Esophagus muscularis mucosa (tissue), 4 donors: ENCODE measurements around the gene C3orf85. TPM values are rescaled to one million over a fixed set of nuclear protein-coding genes. Genes with fewer than 3 reads are reported as not detected.

Experiments
- DNase-seq: peaks from one replicate; pipeline ENCODE4 v3.0.0-alpha.2; 2017; ENCODE audit errors: extremely low spot score
- H3K27ac ChIP-seq, 4 donors: fragments of 200-600 bp; sonication (generic); replicated peaks in 1 of 4; 1 replicate in 3 of 4; 2 replicates in 1 of 4; pipeline ENCODE4 v1.5.1; 2016 to 2019; ENCODE audit warnings: mild to moderate bottlenecking in 1 of 4
- H3K27me3 ChIP-seq, 4 donors: fragments of 200-600 bp; sonication (generic); one replicate each; pipeline versions ENCODE4 v1.5.1 to v1.6.0; 2016 to 2019
- H3K36me3 ChIP-seq, 4 donors: fragments of 200-600 bp; sonication (generic); one replicate each; pipeline ENCODE4 v1.5.1; 2016 to 2019
- H3K4me1 ChIP-seq, 4 donors: fragments of 200-600 bp; sonication (generic); one replicate each; pipeline ENCODE4 v1.5.1; 2016 to 2019
- H3K4me3 ChIP-seq, 4 donors: fragments of 200-600 bp; sonication (generic); 1 replicate in 2 of 4; 2 replicates in 2 of 4; pipeline ENCODE4 v1.5.1; 2016 to 2019; ENCODE audit warnings: mild to moderate bottlenecking in 4 of 4, moderate library complexity in 1 of 4
- H3K9me3 ChIP-seq, 4 donors: fragments of 200-600 bp; sonication (generic); 1 replicate in 3 of 4; 2 replicates in 1 of 4; pipeline ENCODE4 v1.5.1; 2016 to 2019
- EP300 ChIP-seq: sonication (generic); formaldehyde crosslinking; IDR thresholded peaks from one replicate; pipeline ENCODE4 v1.6.1; 2017; ENCODE audit warnings: antibody characterized with exemption
- POLR2A ChIP-seq: fragments of 450-650 bp; IDR thresholded peaks from one replicate; pipeline ENCODE4 v1.6.1; 2017; ENCODE audit warnings: antibody characterized with exemption, moderate library complexity, mild to moderate bottlenecking, low read depth
- POLR2AphosphoS5 ChIP-seq, 2 donors: sonication (generic); formaldehyde crosslinking; IDR thresholded peaks; one replicate each; pipeline ENCODE4 v1.6.1; 2017; ENCODE audit warnings: antibody characterized with exemption in 2 of 2
- WGBS: methylation state at CpG from one replicate; pipeline ENCODE4 v1.1.5; 2018; 5-methylcytosine and 5-hydroxymethylcytosine counted together
- intact Hi-C: fragments of 100-400 bp; cut with DNase I; formaldehyde crosslinking; loops from one replicate; pipeline ENCODE4 v1.15.1; 2023
- total RNA-seq, 4 donors: library from RNA; depleted of rRNA; stranded (reverse); fragments of >200 nt; gene quantifications; one replicate each; pipeline versions ENCODE4 v1.1.0 to v1.2.1, GENCODE V29; 2016
- TF ChIP-seq, protein P1 (sequence below), 3 experiments: fragments of 200-600 bp in 2 of 3; fragments of 450-650 bp in 1 of 3; sonication (generic) in 2 of 3; IDR thresholded peaks; one replicate each; pipeline ENCODE4 v1.5.1; 2017 to 2019; ENCODE audit warnings: antibody characterized with exemption in 3 of 3, mild to moderate bottlenecking in 2 of 3, moderate library complexity in 1 of 3

C3orf85 gene
- total RNA-seq, 4 donors from 2014 or later: not detected

DNA sequence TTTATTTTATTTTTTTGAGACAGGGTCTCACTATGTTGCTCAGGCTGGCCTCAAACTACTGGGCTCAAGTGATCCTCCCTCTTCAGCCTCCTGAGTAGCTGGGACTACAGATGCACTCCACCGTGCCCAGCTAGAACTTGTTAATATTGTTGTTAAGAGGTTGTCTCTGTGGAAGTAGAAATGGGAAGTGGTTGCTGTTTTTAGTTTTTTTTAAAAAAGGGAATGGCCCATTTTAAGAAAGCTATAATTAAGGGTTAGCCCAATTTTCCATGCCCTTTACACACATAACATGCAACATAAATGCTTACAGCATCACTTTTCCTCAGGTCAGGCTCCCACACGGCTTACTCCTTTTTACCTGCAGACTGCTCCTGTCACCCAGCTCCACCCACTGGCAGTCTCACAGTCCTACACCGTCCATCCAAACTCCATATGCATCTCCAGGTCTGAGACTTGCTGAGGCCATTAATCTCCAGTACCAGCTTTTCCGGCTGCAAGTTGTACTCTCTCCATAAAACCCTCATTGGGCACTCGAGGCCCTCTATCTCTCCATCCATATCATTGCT lies 38.4 kb upstream of the C3orf85 start:
- Histone ChIP-seq H3K36me3 (no peaks in the 10 kb centered on the region), H3K4me3 (no peak overlapping the region), H3K9me3 (no peaks in the 10 kb centered on the region), H3K27ac (no peak overlapping the region), H3K4me1 (no peaks in the 10 kb centered on the region), H3K27me3 (no peaks in the 10 kb centered on the region)
- intact Hi-C loops: no loop called here
- TF ChIP-seq POLR2AphosphoS5 (IDR thresholded peaks at IDR 0.05): no peak
- TF ChIP-seq, protein P1, sequence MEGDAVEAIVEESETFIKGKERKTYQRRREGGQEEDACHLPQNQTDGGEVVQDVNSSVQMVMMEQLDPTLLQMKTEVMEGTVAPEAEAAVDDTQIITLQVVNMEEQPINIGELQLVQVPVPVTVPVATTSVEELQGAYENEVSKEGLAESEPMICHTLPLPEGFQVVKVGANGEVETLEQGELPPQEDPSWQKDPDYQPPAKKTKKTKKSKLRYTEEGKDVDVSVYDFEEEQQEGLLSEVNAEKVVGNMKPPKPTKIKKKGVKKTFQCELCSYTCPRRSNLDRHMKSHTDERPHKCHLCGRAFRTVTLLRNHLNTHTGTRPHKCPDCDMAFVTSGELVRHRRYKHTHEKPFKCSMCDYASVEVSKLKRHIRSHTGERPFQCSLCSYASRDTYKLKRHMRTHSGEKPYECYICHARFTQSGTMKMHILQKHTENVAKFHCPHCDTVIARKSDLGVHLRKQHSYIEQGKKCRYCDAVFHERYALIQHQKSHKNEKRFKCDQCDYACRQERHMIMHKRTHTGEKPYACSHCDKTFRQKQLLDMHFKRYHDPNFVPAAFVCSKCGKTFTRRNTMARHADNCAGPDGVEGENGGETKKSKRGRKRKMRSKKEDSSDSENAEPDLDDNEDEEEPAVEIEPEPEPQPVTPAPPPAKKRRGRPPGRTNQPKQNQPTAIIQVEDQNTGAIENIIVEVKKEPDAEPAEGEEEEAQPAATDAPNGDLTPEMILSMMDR (IDR thresholded peaks at IDR 0.05): no peak
- TF ChIP-seq EP300: no peak
- no peak for TF ChIP-seq POLR2A
- no peak for DNase-seq
- 76% methylated on average over 5 of the region's 5 CpGs for WGBS

- Histone ChIP-seq H3K27me3 (no peaks in the 10 kb centered on the region), H3K36me3 (no peaks in the 10 kb centered on the region), H3K4me3 (no peak overlapping the region), H3K4me1 (no peaks in the 10 kb centered on the region), H3K9me3 (no peaks in the 10 kb centered on the region), H3K27ac (no peak overlapping the region)
- WGBS: 100% methylated on average over 4 of the region's 4 CpGs
- DNase-seq: no peak
- intact Hi-C loops: no loop called here
- TF ChIP-seq POLR2AphosphoS5 (IDR thresholded peaks at IDR 0.05) (no peak), EP300 (no peak), POLR2A (no peak)
- TF ChIP-seq, protein P1 (IDR thresholded peaks at IDR 0.05): no peak
Observed at GRCh38 chr3:109109574-109109973, 26.9 kb upstream of the C3orf85 start.

- TF ChIP-seq, protein P1 (IDR thresholded peaks at IDR 0.05): no peak
- TF ChIP-seq POLR2AphosphoS5 (IDR thresholded peaks at IDR 0.05) (no peak), POLR2A (no peak), EP300 (no peak)
- H3K36me3 ChIP-seq: no peaks in the 10 kb centered on the region
- no peaks in the 10 kb centered on the region for H3K27me3 ChIP-seq
- no peak overlapping the region for H3K27ac ChIP-seq
- no peak for DNase-seq
- H3K4me1 ChIP-seq: peaks cover 0 to 5% (median 0%) of the 10 kb centered on the region in 4 donors
- H3K4me3 ChIP-seq: no peak overlapping the region
- 76% methylated on average over 4 of the region's 4 CpGs for WGBS
- intact Hi-C loops: no loop called here
- no peaks in the 10 kb centered on the region for H3K9me3 ChIP-seq
Observed at GRCh38 chr3:109112946-109113760, 23.4 kb upstream of the C3orf85 start.

DNA sequence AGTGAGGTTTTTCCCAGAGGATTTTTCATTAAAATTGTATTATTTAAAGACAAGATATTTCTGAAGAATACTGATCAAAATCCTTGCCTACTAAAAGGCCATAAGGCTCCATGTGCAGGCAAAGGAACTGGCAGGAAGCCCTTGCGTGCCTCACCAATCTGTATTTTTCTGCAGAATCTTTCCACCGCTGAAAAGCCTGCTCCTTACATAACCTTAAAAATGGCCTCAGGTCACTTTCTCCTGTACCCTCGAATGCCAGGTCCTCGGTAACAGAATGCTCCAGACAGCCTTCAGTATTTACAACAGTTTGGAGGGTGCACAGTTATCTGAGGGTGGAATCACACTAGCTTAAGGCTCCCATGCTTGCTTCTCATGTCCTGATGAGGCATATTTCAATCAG lies 21.8 kb upstream of the C3orf85 start:
- Histone ChIP-seq H3K27ac (no peak overlapping the region), H3K4me1 (peaks cover 0 to 5% (median 0%) of the 10 kb centered on the region in 4 donors), H3K4me3 (no peak overlapping the region), H3K9me3 (no peaks in the 10 kb centered on the region), H3K27me3 (no peaks in the 10 kb centered on the region), H3K36me3 (no peaks in the 10 kb centered on the region)
- DNase-seq: no peak
- intact Hi-C loops: no loop called here
- no peak for TF ChIP-seq EP300
- TF ChIP-seq POLR2A: no peak
- TF ChIP-seq, protein P1 (IDR thresholded peaks at IDR 0.05): no peak
- no peak for TF ChIP-seq POLR2AphosphoS5 (IDR thresholded peaks at IDR 0.05)
- WGBS: 87% methylated on average over 4 of the region's 4 CpGs
